Stomach (tissue), 9 donors: ENCODE measurements around the gene GPR25. TPM values are rescaled to one million over a fixed set of nuclear protein-coding genes. Genes with fewer than 3 reads are reported as not detected.

ENCODE experiments used
- DNase-seq, 2 donors: peaks; one replicate each; pipeline versions ENCODE4 v3.0.0 to v3.0.0-alpha.2; 2013 to 2019
- H3K27ac ChIP-seq, 5 donors: fragments of 200-600 bp in 4 of 5; sonication (generic) in 4 of 5; one replicate each; pipeline ENCODE4 v1.5.1; 2013 to 2019; ENCODE audit warnings: mild to moderate bottlenecking in 1 of 5, moderate library complexity in 1 of 5
- H3K27me3 ChIP-seq, 3 donors: fragments of 200-600 bp; sonication (generic); one replicate each; pipeline ENCODE4 v1.5.1; 2017 to 2019; ENCODE audit warnings: mixed run types in 1 of 3
- H3K36me3 ChIP-seq, 4 donors: fragments of 200-600 bp; sonication (generic); 1 replicate in 3 of 4; 2 replicates in 1 of 4; pipeline ENCODE4 v1.5.1; 2016 to 2019
- H3K4me1 ChIP-seq, 4 donors: fragments of 200-600 bp; sonication (generic); one replicate each; pipeline ENCODE4 v1.5.1; 2016 to 2019
- H3K4me3 ChIP-seq, 4 donors: fragments of 200-600 bp; sonication (generic) in 3 of 4; one replicate each; pipeline ENCODE4 v1.5.1; 2016 to 2019; ENCODE audit warnings: mild to moderate bottlenecking in 1 of 4
- H3K9me3 ChIP-seq, 4 donors: fragments of 200-600 bp; sonication (generic); one replicate each; pipeline ENCODE4 v1.5.1; 2016 to 2019
- CTCF ChIP-seq, 7 experiments: fragments of 450-650 bp in 4 of 7; fragments of 200-600 bp in 3 of 7; sonication (generic) in 3 of 7; IDR thresholded peaks; one replicate each; pipeline ENCODE4 v1.5.1; 2016 to 2019; ENCODE audit warnings: antibody characterized with exemption in 7 of 7, control low read depth in 2 of 7, mild to moderate bottlenecking in 1 of 7
- EP300 ChIP-seq: sonication (generic); formaldehyde crosslinking; IDR thresholded peaks from one replicate; pipeline ENCODE4 v1.6.1; 2017; ENCODE audit warnings: antibody characterized with exemption
- POLR2A ChIP-seq, 4 donors: fragments of 450-650 bp; IDR thresholded peaks; one replicate each; pipeline ENCODE4 v1.6.1; 2016; ENCODE audit warnings: antibody characterized with exemption in 4 of 4, control low read depth in 2 of 4, mild to moderate bottlenecking in 1 of 4, moderate library complexity in 1 of 4
- POLR2AphosphoS5 ChIP-seq, 3 donors: sonication (generic); formaldehyde crosslinking; IDR thresholded peaks; one replicate each; pipeline ENCODE4 v1.6.1; 2016; ENCODE audit warnings: antibody characterized with exemption in 3 of 3
- WGBS, 5 donors: extraction: QIAGEN DNeasy Blood & Tissue Kit in 3 of 5; methylation state at CpG; one replicate each; pipeline versions ENCODE4 v1.1.5 to v1.1.7; 2013 to 2018; 5-methylcytosine and 5-hydroxymethylcytosine counted together
- intact Hi-C: fragments of 100-400 bp; cut with DNase I; formaldehyde crosslinking; loops from one replicate; pipeline ENCODE4 v1.15.1; 2023; ENCODE audit warnings: low total_unique reads
- polyA plus RNA-seq, 3 donors: library from polyadenylated mRNA; stranded (reverse); fragments of 200-250 nt; gene quantifications; one replicate each; pipeline ENCODE4 v1.2.3, GENCODE V29; 2013
- total RNA-seq, 5 donors: library from RNA; depleted of rRNA; stranded (reverse); fragments of >200 nt; gene quantifications; one replicate each; pipeline versions ENCODE4 v1.1.0 to v1.2.3, GENCODE V29; 2014 to 2016
- donor health status: healthy with polysubstance abuse.
- donor health status: Bipolar disorder and iron deficiency.
- donor health status: healthy.

Gene GPR25
- total and polyA plus RNA-seq, 8 donors: 0.08 to 1.5 (median 0.75) TPM; not detected in 5

- Histone ChIP-seq H3K27ac (no peak overlapping the region), H3K27me3 (peaks cover 0 to 8% (median 0%) of the 10 kb centered on the region in 3 donors), H3K4me3 (no peak overlapping the region), H3K36me3 (peaks cover 0 to 16% (median 7%) of the 10 kb centered on the region in 4 donors), H3K4me1 (no peaks in the 10 kb centered on the region), H3K9me3 (no peaks in the 10 kb centered on the region)
- TF ChIP-seq POLR2A (IDR thresholded peaks at IDR 0.05) (no peak), EP300 (no peak), POLR2AphosphoS5 (IDR thresholded peaks at IDR 0.05) (no peak), CTCF (IDR thresholded peaks at IDR 0.05) (no peak)
- WGBS, 5 donors: 69 to 80% (median 75%) methylated on average over 11 of the region's 11 CpGs
- intact Hi-C loops: no loop called here
- DNase-seq: no peak
These were observed 43.9 kb downstream of the GPR25 start for GRCh38 chr1:200916681-200917080.

DNA sequence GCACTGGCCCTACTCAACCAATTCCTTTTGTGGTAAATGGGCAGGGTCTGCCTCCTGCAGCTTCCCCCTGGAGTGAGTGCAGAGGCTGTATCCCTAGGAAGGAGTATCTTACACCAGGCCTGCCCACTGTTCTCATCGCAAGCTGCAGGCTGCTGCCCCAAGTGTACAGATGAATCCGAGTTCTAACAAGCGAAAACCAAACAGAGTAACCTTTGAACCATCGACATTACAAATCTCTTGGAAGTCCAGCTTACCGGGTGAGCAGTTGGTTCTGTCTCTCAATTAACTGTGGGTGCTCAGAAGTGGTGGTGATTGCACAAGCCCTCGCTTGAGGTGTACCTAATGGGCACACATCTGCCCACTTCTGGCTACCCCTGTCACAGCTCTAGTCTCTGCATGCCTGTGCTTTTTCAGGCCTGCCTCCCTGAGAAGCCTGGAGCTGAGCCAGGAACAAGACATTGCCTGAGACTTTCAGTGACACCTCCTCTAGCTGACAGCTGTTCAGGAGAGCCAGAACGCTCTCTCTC, 44.6 kb downstream of the GPR25 start:
- Histone ChIP-seq H3K27me3 (peaks cover 0 to 8% (median 0%) of the 10 kb centered on the region in 3 donors), H3K36me3 (peaks cover 0 to 11% (median 4%) of the 10 kb centered on the region in 4 donors), H3K27ac (no peak overlapping the region), H3K4me1 (no peaks in the 10 kb centered on the region), H3K9me3 (no peaks in the 10 kb centered on the region), H3K4me3 (no peak overlapping the region)
- intact Hi-C loops: no loop called here
- DNase-seq: peak in 1 of 2 donors; percentile 46
- WGBS, 5 donors: 60 to 84% (median 63%) methylated on average over 7 of the region's 7 CpGs
- TF ChIP-seq CTCF (IDR thresholded peaks at IDR 0.05): no peak
- no peak for TF ChIP-seq POLR2AphosphoS5 (IDR thresholded peaks at IDR 0.05)
- TF ChIP-seq EP300: no peak
- no peak for TF ChIP-seq POLR2A (IDR thresholded peaks at IDR 0.05)

DNA sequence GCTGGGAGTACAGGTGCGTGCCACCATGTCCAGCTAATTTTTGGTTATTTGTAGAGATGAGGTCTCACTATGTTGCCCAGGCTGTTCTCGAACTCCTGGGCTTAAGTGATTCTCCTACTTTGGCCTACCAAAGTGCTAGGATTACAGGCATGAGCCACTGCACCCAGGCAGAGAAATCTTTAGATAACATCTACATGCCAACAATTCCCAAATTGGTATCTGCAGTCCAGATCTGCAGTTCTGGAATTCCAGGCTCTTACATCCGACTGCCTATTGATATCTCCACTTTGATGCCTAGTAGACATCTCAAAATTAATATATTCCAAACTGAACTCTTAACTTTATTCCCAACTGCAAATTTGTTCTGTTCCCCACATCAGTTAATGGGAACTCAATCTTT, 45.2 kb downstream of the GPR25 start:
- no peak overlapping the region for H3K4me3 ChIP-seq
- no peaks in the 10 kb centered on the region for H3K9me3 ChIP-seq
- H3K36me3 ChIP-seq: peaks cover 0 to 4% (median 2%) of the 10 kb centered on the region in 4 donors
- no peak overlapping the region for H3K27ac ChIP-seq
- intact Hi-C loops: no loop called here
- 92 to 98% (median 94%) methylated on average over 3 of the region's 3 CpGs for WGBS, 5 donors
- TF ChIP-seq POLR2AphosphoS5 (IDR thresholded peaks at IDR 0.05): no peak
- TF ChIP-seq EP300: no peak
- no peak for TF ChIP-seq CTCF (IDR thresholded peaks at IDR 0.05)
- TF ChIP-seq POLR2A (IDR thresholded peaks at IDR 0.05): no peak
- H3K27me3 ChIP-seq: peaks cover 0 to 8% (median 0%) of the 10 kb centered on the region in 3 donors
- DNase-seq: no peak
- H3K4me1 ChIP-seq: no peaks in the 10 kb centered on the region

- Histone ChIP-seq H3K27me3 (peaks cover 0 to 8% (median 0%) of the 10 kb centered on the region in 3 donors), H3K4me1 (no peaks in the 10 kb centered on the region), H3K9me3 (no peaks in the 10 kb centered on the region), H3K27ac (no peak overlapping the region), H3K4me3 (no peak overlapping the region), H3K36me3 (no peaks in the 10 kb centered on the region)
- WGBS, 5 donors: 83 to 94% (median 90%) methylated on average over 2 of the region's 2 CpGs
- TF ChIP-seq POLR2AphosphoS5 (IDR thresholded peaks at IDR 0.05) (no peak), CTCF (IDR thresholded peaks at IDR 0.05) (no peak), EP300 (no peak), POLR2A (IDR thresholded peaks at IDR 0.05) (no peak)
- DNase-seq: no peak
- intact Hi-C loops: no loop called here
These were observed 46.6 kb downstream of the GPR25 start for GRCh38 chr1:200919386-200919785.
